OCI-LY7 (cell line): ENCODE results near the gene COA6.

ENCODE experiments used
- CTCF ChIP-seq: fragments of 200-600 bp; sonication (generic); conservative IDR thresholded peaks from 2 replicates; pipeline ENCODE4 v1.5.1; 2014; ENCODE audit warnings: mild to moderate bottlenecking, antibody characterized with exemption, low read length, moderate library complexity, mixed read lengths
- EZH2phosphoT487 ChIP-seq: fragments of 200-600 bp; sonication (generic); IDR thresholded peaks from 2 replicates; pipeline ENCODE4 v1.6.1; 2018; ENCODE audit warnings: low read depth, borderline replicate concordance, mild to moderate bottlenecking, mixed run types, antibody characterized with exemption, low read length, moderate library complexity, mixed read lengths

GRCh38 chr1:234429434-234429806 lies 56.2 kb downstream of the COA6 start:
- no peak for TF ChIP-seq CTCF
- TF ChIP-seq EZH2phosphoT487, result no peak
